GM12872 (cell line): ENCODE measurements around the gene XPR1.

ENCODE experiments used
- TF ChIP-seq, protein P1 (sequence below): IDR thresholded peaks from 3 replicates; pipeline ENCODE4 v1.5.1; 2011; ENCODE audit warnings: low read depth, mild to moderate bottlenecking, low read length, moderate library complexity; ENCODE audit not compliant: insufficient read depth

The XPR1 gene

DNA sequence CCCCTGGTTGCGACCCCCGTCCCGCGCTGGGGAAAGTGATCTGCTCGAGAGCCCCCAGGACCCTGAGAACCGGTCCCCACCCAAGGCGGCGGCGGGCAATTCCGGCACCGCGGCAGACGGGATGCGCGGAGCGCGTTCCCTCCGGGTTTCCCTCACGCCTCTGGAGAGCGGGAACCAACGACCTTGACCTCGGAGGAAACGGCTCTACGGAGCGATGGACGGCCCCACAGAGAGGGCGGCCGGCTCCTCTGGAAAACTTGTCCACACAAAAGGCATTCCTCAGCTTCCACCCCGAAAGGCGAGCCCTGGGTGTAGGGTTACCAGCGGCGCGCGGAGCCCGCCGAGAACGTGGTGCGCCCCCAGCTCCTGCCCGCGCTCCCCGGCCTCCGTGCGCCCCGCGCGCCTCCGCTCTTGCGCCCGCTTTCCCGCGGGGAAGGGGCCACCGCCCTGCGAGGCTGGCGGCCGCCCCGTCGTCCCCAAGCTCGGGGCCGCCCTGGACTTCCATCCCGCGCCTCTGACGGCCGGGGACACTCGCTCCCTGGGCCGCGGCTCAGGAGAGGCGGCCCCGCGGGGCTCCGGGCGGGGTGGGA, 280.5 kb downstream of the XPR1 start:
- TF ChIP-seq, protein P1, sequence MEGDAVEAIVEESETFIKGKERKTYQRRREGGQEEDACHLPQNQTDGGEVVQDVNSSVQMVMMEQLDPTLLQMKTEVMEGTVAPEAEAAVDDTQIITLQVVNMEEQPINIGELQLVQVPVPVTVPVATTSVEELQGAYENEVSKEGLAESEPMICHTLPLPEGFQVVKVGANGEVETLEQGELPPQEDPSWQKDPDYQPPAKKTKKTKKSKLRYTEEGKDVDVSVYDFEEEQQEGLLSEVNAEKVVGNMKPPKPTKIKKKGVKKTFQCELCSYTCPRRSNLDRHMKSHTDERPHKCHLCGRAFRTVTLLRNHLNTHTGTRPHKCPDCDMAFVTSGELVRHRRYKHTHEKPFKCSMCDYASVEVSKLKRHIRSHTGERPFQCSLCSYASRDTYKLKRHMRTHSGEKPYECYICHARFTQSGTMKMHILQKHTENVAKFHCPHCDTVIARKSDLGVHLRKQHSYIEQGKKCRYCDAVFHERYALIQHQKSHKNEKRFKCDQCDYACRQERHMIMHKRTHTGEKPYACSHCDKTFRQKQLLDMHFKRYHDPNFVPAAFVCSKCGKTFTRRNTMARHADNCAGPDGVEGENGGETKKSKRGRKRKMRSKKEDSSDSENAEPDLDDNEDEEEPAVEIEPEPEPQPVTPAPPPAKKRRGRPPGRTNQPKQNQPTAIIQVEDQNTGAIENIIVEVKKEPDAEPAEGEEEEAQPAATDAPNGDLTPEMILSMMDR = no peak

DNA sequence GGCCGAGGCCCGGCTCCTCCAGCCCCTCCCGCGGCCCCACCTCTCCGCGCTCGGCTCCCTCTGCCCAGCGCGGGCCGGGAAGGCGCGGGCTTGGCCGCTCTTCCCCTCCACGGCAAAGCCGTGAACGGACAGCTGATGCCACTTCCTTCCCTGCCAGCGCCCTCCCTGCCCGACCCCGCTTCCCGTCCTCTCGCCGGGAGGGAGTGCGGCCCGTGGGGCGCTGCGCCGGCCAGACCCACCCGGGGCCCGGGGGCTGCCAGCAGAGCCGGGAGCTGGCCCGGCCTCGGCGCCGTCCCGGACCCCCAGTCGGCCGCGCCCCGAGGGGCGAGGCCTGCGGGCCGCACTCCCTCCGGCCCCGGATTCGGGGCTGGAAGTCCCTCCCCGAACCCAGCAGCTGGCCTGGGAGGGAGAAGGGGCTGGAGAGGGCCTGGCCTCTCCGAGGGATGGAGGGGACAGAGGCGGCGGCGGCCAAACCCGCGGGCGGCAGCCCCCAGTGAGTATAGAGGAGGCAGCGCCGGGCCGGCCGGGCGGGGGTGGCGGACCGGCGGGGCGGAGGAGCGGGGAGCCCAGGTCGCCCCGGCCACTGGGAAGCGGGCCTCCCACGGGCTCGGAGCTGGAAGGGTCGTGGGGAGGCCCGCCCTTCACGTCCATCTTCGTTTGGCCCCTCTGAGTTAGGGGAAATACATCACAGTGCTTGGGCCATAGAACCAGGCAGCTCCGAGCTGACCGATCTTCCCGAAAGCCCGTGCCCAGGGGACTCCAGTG, 281.2 kb downstream of the XPR1 start, which contains the start of gene KIAA1614:
Gene KIAA1614, plus strand, starts transcription at position 97 of the 765 bp plus-strand sequence. Its CDS starts 347 bp downstream, at position 444.
- TF ChIP-seq, protein P1 = no peak

DNA sequence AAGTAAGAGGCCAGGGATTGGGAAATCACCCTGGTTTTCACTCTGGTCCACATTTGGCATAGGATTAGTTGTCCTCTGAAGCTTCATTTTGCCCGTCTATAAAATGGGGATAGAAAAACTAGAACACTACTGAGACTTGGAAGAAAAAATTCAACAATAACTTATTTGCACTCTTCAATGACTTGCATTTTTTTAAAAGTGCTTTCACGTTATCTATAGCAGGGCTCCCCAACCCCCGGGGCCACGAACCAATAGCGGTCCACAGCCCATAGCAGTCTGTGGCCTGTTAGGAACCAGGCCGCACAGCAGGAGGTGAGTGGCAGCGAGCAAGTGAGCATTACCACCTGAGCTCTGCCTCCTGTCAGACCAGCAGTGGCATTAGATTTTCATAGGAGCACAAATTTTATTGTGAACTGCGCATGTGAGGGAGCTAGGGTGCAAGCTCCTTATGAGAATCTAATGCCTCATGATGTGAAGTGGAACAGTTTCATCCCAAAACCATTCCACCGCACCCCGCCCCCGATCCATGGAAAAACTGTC, 283.7 kb downstream of the XPR1 start:
- TF ChIP-seq, protein P1 = no peak

DNA sequence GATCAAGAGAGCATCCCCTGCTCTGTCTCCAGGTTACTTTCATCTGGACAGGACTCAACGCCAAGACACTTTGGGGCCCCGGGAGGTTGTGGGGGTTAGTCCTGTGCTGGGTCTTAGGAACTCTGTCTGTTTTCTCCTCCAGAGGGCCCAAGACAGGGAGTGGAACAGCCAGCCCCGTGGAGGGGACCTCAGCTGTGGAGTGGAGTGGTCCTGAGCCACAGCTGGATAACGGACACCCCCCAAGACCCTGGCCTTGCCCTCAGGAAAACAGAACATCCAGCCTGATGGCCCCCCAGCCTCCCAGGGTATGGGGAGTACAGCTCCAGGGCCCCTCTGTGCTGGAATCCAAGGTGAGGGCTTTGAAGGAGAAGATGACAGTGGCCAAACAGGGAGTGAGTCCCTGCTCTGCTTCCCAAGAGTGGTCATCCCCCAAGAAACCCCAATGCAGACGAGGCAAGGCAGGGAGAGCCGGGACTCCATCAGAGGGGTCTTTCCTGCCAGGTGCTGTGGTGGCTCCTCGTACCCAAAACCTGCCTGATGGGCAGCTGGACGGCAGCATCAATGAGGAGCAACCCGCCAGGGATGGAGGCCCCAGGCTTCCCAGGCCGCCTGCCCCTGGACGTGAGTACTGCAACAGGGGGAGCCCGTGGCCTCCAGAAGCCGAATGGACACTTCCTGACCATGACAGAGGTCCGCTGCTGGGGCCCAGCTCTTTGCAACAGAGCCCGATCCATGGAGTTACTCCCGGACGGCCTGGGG, 284.4 kb downstream of the XPR1 start:
- TF ChIP-seq, protein P1 = no peak

DNA sequence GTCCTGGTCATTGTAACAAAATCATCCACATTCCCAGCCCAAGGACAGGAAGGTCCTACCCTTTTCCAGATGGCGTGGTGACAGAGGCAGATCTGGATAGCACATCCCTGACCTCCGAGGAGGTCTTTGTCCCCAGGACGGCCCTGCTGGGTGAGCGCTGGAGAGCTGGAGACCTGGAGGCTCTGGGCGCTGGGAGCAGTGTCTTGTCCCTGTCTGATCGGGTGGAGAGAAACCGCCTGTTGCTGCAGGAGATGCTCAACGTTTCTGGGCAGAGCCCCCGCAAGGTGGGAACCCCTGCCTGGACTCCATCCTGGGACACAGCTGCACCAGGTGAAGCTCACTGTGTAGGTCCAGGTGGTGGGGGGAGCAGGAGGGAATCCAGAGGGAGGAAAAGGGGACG, 284.9 kb downstream of the XPR1 start:
- TF ChIP-seq, protein P1 = no peak

DNA sequence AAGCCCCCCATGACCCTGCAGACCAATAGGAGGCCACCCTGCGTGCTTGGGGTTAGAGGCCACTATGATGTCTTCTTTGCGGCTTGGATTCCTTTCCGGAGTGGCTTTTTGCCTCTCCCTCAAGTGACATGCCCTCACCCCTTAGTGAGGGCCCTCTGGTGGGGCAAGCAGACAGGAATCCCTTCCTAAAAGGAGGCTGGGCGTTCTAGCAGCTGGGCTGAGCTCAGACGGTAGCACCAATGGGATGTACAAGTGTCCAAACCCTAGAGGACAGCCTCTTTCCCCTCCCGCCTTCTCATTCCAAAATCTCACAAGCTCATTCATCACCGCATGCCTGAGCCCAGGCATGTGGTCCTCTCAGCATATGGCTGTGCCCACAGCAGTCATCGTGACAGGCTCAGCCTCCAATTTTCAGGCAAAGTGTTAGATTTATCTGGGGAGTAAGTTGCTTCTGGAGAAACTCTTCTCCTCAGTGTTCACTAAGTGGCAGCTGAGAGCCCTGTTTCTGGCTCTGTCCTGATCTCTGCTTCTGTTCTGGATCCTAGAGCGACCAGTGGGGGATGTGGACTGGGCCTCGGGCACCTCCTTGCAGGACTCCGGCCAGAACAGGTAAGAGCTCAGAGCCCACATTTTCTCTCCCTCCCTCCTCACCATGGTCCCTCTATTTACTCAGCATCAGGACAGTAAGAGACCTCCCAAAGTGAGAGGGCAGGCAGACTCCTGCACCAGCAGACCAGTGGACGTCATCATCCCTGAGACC, 285.7 kb downstream of the XPR1 start:
- TF ChIP-seq, protein P1 = peak; percentile 47; the same call in 2 of the 3 replicates

DNA sequence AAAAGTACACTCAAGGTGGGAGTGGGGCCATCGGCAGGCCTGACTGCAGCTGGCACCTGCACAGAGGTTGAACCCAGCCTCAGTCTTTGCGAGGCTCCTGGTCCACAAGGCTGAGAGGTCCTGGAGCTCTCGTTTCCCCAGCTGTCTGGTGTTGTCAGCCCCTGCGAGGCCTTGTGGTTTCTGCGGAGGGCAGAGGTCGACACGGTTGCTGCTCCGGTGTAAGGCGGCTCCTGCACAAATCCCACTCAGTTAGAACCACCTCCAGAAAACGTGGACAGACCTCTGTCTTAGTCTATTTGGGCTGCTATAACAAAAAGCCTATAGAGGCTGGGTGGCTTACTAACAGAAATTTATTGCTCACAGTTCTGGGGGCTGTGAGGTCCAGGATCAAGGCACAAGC, 286.7 kb downstream of the XPR1 start:
- TF ChIP-seq, protein P1 = no peak
